Astrocyte (in vitro differentiated cells and primary cell): Measurements from ENCODE around the gene SERPINH1.

Experiments used
- CTCF ChIP-seq: IDR thresholded peaks from 2 replicates; pipeline ENCODE4 v1.5.1; 2011; ENCODE audit warnings: low read depth, mild to moderate bottlenecking, inconsistent platforms, low read length, moderate library complexity; ENCODE audit not compliant: insufficient read depth
- EZH2 ChIP-seq: IDR thresholded peaks from 2 replicates; pipeline ENCODE4 v1.6.1; 2012; ENCODE audit warnings: mild to moderate bottlenecking, low read length, inconsistent platforms; ENCODE audit not compliant: insufficient read depth

- TF ChIP-seq EZH2 (no peak), CTCF (no peak)
Measured at GRCh38 chr11:75598264-75598663, 36.2 kb downstream of the SERPINH1 start.
